Loucy (cell line): ENCODE measurements around the gene DAGLA.

Experiments used
- EZH2phosphoT487 ChIP-seq: fragments of 200-600 bp; IDR thresholded peaks from 2 replicates; pipeline ENCODE4 v1.6.1; 2018; ENCODE audit warnings: antibody characterized with exemption, mild to moderate bottlenecking, moderate library complexity, borderline replicate concordance
- TF ChIP-seq, protein P1 (sequence below): fragments of 200-600 bp; sonication (generic); conservative IDR thresholded peaks from 2 replicates; pipeline ENCODE4 v1.5.1; 2014; ENCODE audit warnings: mild to moderate bottlenecking, antibody characterized with exemption, low read length

DNA sequence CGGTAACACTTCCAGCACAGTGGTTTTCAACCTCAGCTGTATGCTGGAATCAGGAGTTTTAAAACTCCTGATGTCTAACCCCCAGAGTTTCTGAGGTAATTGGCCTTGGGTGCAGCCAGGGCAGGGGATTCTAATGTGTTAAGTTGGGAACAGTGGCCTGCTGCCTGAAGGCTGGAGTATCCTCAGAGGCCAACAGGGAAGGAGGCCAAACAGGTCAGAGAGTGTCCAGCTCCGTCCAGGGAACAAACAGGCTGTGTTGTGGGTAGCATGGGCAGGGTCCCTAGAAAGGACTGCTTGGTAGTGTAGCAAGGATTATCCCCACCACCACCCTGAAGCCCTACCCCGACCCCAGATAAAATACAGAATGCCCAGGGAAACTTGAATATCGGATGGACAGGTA lies 10.8 kb upstream of the DAGLA start:
- TF ChIP-seq, protein P1, sequence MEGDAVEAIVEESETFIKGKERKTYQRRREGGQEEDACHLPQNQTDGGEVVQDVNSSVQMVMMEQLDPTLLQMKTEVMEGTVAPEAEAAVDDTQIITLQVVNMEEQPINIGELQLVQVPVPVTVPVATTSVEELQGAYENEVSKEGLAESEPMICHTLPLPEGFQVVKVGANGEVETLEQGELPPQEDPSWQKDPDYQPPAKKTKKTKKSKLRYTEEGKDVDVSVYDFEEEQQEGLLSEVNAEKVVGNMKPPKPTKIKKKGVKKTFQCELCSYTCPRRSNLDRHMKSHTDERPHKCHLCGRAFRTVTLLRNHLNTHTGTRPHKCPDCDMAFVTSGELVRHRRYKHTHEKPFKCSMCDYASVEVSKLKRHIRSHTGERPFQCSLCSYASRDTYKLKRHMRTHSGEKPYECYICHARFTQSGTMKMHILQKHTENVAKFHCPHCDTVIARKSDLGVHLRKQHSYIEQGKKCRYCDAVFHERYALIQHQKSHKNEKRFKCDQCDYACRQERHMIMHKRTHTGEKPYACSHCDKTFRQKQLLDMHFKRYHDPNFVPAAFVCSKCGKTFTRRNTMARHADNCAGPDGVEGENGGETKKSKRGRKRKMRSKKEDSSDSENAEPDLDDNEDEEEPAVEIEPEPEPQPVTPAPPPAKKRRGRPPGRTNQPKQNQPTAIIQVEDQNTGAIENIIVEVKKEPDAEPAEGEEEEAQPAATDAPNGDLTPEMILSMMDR, result no peak
- TF ChIP-seq EZH2phosphoT487, result no peak
